SK-N-SH (cell line): Measurements from ENCODE around the gene KRTAP10-2. TPM values are rescaled to one million over a fixed set of nuclear protein-coding genes. Genes with fewer than 3 reads are reported as not detected.

Experiments used
- CTCF ChIA-PET: fragments of 300-600, 350-600 bp; formaldehyde crosslinking; extraction: SDS; loops from one replicate; lab custom pipeline; 2021; lab: Yijun Ruan, JAX
- POLR2A ChIA-PET: fragments of 350-600 bp; sonication (Branson Sonifier 250); formaldehyde crosslinking; extraction: SDS; loops from one replicate; lab custom pipeline; 2020; ENCODE audit warnings: antibody characterized with exemption, inconsistent platforms; lab: Yijun Ruan, JAX
- DNase-seq: peaks from one replicate; pipeline ENCODE4 v3.0.0; 2012
- H2AFZ ChIP-seq: fragments of 200-600 bp; sonication (generic); 2 replicates; pipeline ENCODE4 v1.8.1; 2016; ENCODE audit warnings: antibody characterized with exemption, mild to moderate bottlenecking, low read depth
- H3F3A ChIP-seq: fragments of 200-600 bp; sonication (generic); replicated peaks from 2 replicates; pipeline ENCODE3; 2016; ENCODE audit warnings: antibody characterized with exemption, mild to moderate bottlenecking; ENCODE audit not compliant: insufficient read depth
- H3K27ac ChIP-seq, 2 experiments: fragments of 200-500 bp in 1 of 2; fragments of 200-600 bp in 1 of 2; sonication (Bioruptor generic) in 1 of 2; sonication (generic), shearing (Covaris generic) in 1 of 2; 2 replicates each; pipeline versions ENCODE4 v1.5.1 to v1.6.1; 2014 to 2016; ENCODE audit warnings: low read depth in 2 of 2, inconsistent platforms in 1 of 2, low read length in 1 of 2, mild to moderate bottlenecking in 1 of 2, mixed read lengths in 1 of 2
- H3K27me3 ChIP-seq: fragments of 200-600 bp; sonication (generic), shearing (Covaris generic); 2 replicates; pipeline ENCODE4 v1.6.1; 2016; ENCODE audit warnings: mixed run types; ENCODE audit not compliant: insufficient read depth
- H3K36me3 ChIP-seq, 2 experiments: fragments of 200-500 bp in 1 of 2; fragments of 200-600 bp in 1 of 2; sonication (Bioruptor generic) in 1 of 2; sonication (generic) in 1 of 2; replicated peaks in 1 of 2; 2 replicates each; pipeline versions ENCODE3 to v1.5.1; 2014 to 2016; ENCODE audit warnings: low read length in 1 of 2, mild to moderate bottlenecking in 1 of 2; ENCODE audit not compliant: insufficient read depth in 2 of 2, control insufficient read depth in 1 of 2
- H3K4me1 ChIP-seq, 2 experiments: fragments of 200-500 bp in 1 of 2; fragments of 200-600 bp in 1 of 2; sonication (Bioruptor generic) in 1 of 2; sonication (generic), shearing (Covaris generic) in 1 of 2; 2 replicates each; pipeline versions ENCODE4 v1.5.1 to v1.6.1; 2014 to 2016; ENCODE audit warnings: low read depth in 1 of 2, low read length in 1 of 2, mixed run types in 1 of 2; ENCODE audit not compliant: insufficient read depth in 2 of 2, control insufficient read depth in 1 of 2
- H3K4me2 ChIP-seq: fragments of 200-600 bp; sonication (generic), shearing (Covaris generic); 2 replicates; pipeline ENCODE4 v1.6.1; 2017; ENCODE audit warnings: mixed run types
- H3K4me3 ChIP-seq, 2 experiments: fragments of 200-500 bp in 1 of 2; fragments of 200-600 bp in 1 of 2; sonication (Bioruptor generic) in 1 of 2; sonication (generic), shearing (Covaris generic) in 1 of 2; 2 replicates each; pipeline versions ENCODE4 v1.5.1 to v1.8.1; 2014 to 2016; ENCODE audit warnings: low read depth in 2 of 2, inconsistent platforms in 1 of 2, low read length in 1 of 2, mild to moderate bottlenecking in 1 of 2, mixed read lengths in 1 of 2, moderate library complexity in 1 of 2
- H3K79me2 ChIP-seq: fragments of 200-600 bp; sonication (generic); 2 replicates; pipeline ENCODE4 v1.8.1; 2017; ENCODE audit warnings: mild to moderate bottlenecking; ENCODE audit not compliant: insufficient read depth
- H3K9ac ChIP-seq: fragments of 200-600 bp; sonication (generic); 2 replicates; pipeline ENCODE4 v1.6.1; 2017; ENCODE audit warnings: mixed run types
- H3K9me2 ChIP-seq: fragments of 200-600 bp; sonication (generic); 2 replicates; pipeline ENCODE4 v1.6.1; 2017; ENCODE audit warnings: mixed run types
- H3K9me3 ChIP-seq: fragments of 200-600 bp; sonication (generic); 2 replicates; pipeline ENCODE4 v1.6.1; 2017; ENCODE audit warnings: mixed run types, mild to moderate bottlenecking, moderate library complexity
- H4K20me1 ChIP-seq: fragments of 200-600 bp; sonication (generic); 2 replicates; pipeline ENCODE4 v1.6.1; 2017; ENCODE audit warnings: mild to moderate bottlenecking, mixed run types; ENCODE audit not compliant: insufficient read depth
- CHD2 ChIP-seq: fragments of 150-350 bp; IDR thresholded peaks from 2 replicates; pipeline ENCODE4 v1.6.1; 2018; ENCODE audit warnings: low read length; ENCODE audit not compliant: partially characterized antibody
- EZH2phosphoT487 ChIP-seq: fragments of 200-600 bp; sonication (generic); IDR thresholded peaks from 2 replicates; pipeline ENCODE4 v1.6.1; 2017; ENCODE audit warnings: low read depth, mixed run types, mild to moderate bottlenecking, antibody characterized with exemption, moderate library complexity, borderline replicate concordance
- FOSL2 ChIP-seq: IDR thresholded peaks from 2 replicates; pipeline ENCODE4 v1.4.0; 2012; ENCODE audit warnings: low read depth, mild to moderate bottlenecking, moderate library complexity, borderline replicate concordance
- FOXJ3 ChIP-seq: sonication (generic); formaldehyde crosslinking; IDR thresholded peaks from 2 replicates; pipeline ENCODE4 v1.5.1; 2020; ENCODE audit warnings: mild to moderate bottlenecking, missing genetic modification reagents
- FOXM1 ChIP-seq: IDR thresholded peaks from 2 replicates; pipeline ENCODE4 v1.4.0; 2012; ENCODE audit warnings: low read depth, mild to moderate bottlenecking
- JUND ChIP-seq: IDR thresholded peaks from 2 replicates; pipeline ENCODE4 v1.4.0; 2012
- NFIC ChIP-seq: IDR thresholded peaks from 2 replicates; pipeline ENCODE4 v1.4.0; 2012; ENCODE audit warnings: borderline replicate concordance
- NRF1 ChIP-seq: IDR thresholded peaks from 2 replicates; pipeline ENCODE4 v1.6.1; 2012; ENCODE audit warnings: low read depth, mild to moderate bottlenecking, low read length
- RAD21 ChIP-seq: IDR thresholded peaks from 2 replicates; pipeline ENCODE4 v1.6.1; 2012; ENCODE audit warnings: mild to moderate bottlenecking, low read length
- RCOR1 ChIP-seq: fragments of 150-350 bp; IDR thresholded peaks from 2 replicates; pipeline ENCODE4 v1.6.1; 2017; ENCODE audit warnings: antibody characterized with exemption, low read length
- RXRA ChIP-seq: IDR thresholded peaks from 2 replicates; pipeline ENCODE4 v1.4.0; 2012; ENCODE audit warnings: low read depth, mild to moderate bottlenecking, borderline replicate concordance
- SIN3A ChIP-seq: IDR thresholded peaks from 2 replicates; pipeline ENCODE4 v1.6.1; 2012; ENCODE audit warnings: low read depth, mild to moderate bottlenecking, low read length, moderate library complexity, borderline replicate concordance
- SMC3 ChIP-seq: IDR thresholded peaks from 2 replicates; pipeline ENCODE4 v1.6.1; 2012; ENCODE audit warnings: low read depth, low read length, improper control_type of control experiment
- TCF12 ChIP-seq: IDR thresholded peaks from 2 replicates; pipeline ENCODE4 v1.4.0; 2012
- TEAD4 ChIP-seq: IDR thresholded peaks from 2 replicates; pipeline ENCODE4 v1.4.0; 2012; ENCODE audit warnings: mild to moderate bottlenecking, borderline replicate concordance; ENCODE audit not compliant: insufficient read depth
- YY1 ChIP-seq: IDR thresholded peaks from 2 replicates; pipeline ENCODE4 v1.4.0; 2012; ENCODE audit warnings: low read depth, mild to moderate bottlenecking
- WGBS: methylation state at CpG from one replicate; pipeline ENCODE4 v1.1.6; 2017; ENCODE audit warnings: low lambda C conversion rate; 5-methylcytosine and 5-hydroxymethylcytosine counted together
- polyA plus RNA-seq, 3 experiments: library from polyadenylated mRNA; depleted of rRNA; stranded (reverse); fragments of >200 nt; gene quantifications; 2 replicates each; pipeline ENCODE4 v1.2.3, GENCODE V29; 2012
- TF ChIP-seq, protein P1 (sequence below): IDR thresholded peaks from 2 replicates; pipeline ENCODE4; 2012
- TF ChIP-seq, protein P2 (sequence below): fragments of 200-600 bp; sonication (generic); IDR thresholded peaks from 2 replicates; pipeline ENCODE4 v1.6.1; 2017; ENCODE audit warnings: antibody characterized with exemption, mild to moderate bottlenecking, moderate library complexity

The KRTAP10-2 gene
- polyA plus RNA-seq, 1 of the 3 experiments (the other 2 are of a cell fraction), result not detected

DNA sequence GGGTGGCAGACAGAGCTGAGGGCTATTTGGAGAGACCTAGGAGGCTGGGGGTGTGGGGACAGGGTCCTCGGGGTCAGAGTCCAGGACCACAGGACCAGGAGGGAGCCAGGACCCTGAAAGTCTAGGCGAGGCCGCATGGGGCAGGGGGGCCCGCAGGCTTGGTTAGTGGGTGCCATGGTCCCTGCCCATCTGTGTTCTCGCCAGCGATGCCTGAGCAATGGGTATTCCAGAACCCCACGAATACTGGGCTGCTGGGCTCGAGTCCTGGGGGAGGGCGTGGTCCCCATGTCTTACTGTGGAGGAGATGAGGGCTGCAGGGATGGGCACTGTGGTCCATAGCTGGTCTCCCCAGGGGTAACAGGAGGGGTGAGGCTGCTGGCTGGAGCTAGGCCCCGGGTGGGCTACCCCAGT is 39.0 kb upstream of the KRTAP10-2 start:
- Histone ChIP-seq H2AFZ (no peak overlapping the region), H3K4me3 (no peak overlapping the region), H3K9me2 (no peaks in the 10 kb centered on the region), H3K9me3 (no peaks in the 10 kb centered on the region), H3K36me3 (no peaks in the 10 kb centered on the region), H3F3A (no peaks in the 10 kb centered on the region), H3K27ac (no peak overlapping the region), H3K79me2 (no peaks in the 10 kb centered on the region), H3K9ac (no peak overlapping the region), H3K27me3 (peaks cover 8% of the 10 kb centered on the region), H4K20me1 (no peaks in the 10 kb centered on the region), H3K4me1 (peaks cover 0 to 2% of the 10 kb centered on the region in 2 experiments; a peak in 1 of 4 replicates), H3K4me2 (no peak overlapping the region)
- 41% methylated on average over 4 of the region's 10 CpGs for WGBS
- DNase-seq, result no peak
- ChIA-PET POLR2A (no interaction called here), CTCF (no interaction called here)
- TF ChIP-seq, protein P1, sequence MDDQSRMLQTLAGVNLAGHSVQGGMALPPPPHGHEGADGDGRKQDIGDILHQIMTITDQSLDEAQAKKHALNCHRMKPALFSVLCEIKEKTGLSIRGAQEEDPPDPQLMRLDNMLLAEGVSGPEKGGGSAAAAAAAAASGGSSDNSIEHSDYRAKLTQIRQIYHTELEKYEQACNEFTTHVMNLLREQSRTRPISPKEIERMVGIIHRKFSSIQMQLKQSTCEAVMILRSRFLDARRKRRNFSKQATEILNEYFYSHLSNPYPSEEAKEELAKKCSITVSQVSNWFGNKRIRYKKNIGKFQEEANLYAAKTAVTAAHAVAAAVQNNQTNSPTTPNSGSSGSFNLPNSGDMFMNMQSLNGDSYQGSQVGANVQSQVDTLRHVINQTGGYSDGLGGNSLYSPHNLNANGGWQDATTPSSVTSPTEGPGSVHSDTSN, result no peak
- TF ChIP-seq FOXJ3, result no peak
- no peak for TF ChIP-seq FOXM1
- TF ChIP-seq JUND, result no peak
- TF ChIP-seq NFIC, result no peak

DNA sequence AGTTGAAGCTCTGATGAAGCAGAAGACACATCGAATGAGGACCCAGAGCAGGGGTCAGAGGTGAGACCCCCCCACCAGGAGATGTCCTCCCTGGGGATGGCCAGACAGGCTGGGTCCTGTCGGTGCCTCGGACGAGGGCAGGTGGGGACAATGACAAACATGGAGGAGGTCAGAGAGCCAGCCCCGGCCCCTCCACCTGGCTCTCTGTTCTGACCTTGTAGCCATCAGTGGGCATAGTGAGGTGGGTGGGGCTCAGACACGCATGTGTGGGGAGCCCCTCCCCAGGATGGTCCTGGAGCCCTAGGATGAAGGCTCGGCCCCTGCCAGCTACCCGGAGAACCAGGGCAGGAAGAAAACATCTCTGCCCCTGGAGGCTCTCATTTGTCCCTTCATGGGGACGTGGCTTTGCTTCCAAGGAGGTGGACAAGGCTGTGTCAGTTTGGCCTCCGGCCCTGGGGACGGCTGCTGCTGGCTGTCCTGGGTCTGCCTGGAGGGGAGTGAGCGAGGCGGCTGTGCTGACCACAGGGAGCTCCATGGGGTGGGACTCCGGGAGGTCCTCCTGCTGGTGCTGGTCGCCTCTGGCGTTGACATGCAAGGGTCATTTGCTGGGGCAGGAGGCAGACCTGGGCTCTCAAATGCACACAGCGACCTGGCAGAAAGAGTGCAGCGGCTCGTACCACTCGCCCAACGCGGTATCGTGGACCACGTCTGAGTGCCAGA is 38.4 kb upstream of the KRTAP10-2 start:
- no peak overlapping the region for H3K9ac ChIP-seq
- H3K4me1 ChIP-seq, result peaks cover 0 to 2% of the 10 kb centered on the region in 2 experiments; a peak in 1 of 4 replicates
- H3K9me2 ChIP-seq, result no peaks in the 10 kb centered on the region
- no peaks in the 10 kb centered on the region for H3K9me3 ChIP-seq
- H2AFZ ChIP-seq, result no peak overlapping the region
- no peak overlapping the region for H3K4me3 ChIP-seq
- 17% methylated on average over 15 of the region's 24 CpGs for WGBS
- no peak for TF ChIP-seq SIN3A
- TF ChIP-seq FOXM1, result no peak
- TF ChIP-seq FOSL2, result no peak
- no peak for TF ChIP-seq YY1
- TF ChIP-seq NFIC, result no peak
- no peak for TF ChIP-seq EZH2phosphoT487
- no peak for TF ChIP-seq FOXJ3
- no peak for TF ChIP-seq TCF12
- TF ChIP-seq, protein P2, sequence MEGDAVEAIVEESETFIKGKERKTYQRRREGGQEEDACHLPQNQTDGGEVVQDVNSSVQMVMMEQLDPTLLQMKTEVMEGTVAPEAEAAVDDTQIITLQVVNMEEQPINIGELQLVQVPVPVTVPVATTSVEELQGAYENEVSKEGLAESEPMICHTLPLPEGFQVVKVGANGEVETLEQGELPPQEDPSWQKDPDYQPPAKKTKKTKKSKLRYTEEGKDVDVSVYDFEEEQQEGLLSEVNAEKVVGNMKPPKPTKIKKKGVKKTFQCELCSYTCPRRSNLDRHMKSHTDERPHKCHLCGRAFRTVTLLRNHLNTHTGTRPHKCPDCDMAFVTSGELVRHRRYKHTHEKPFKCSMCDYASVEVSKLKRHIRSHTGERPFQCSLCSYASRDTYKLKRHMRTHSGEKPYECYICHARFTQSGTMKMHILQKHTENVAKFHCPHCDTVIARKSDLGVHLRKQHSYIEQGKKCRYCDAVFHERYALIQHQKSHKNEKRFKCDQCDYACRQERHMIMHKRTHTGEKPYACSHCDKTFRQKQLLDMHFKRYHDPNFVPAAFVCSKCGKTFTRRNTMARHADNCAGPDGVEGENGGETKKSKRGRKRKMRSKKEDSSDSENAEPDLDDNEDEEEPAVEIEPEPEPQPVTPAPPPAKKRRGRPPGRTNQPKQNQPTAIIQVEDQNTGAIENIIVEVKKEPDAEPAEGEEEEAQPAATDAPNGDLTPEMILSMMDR, result no peak
- no peak for TF ChIP-seq SMC3
- TF ChIP-seq CHD2, result no peak
- TF ChIP-seq JUND, result no peak
- TF ChIP-seq RXRA, result no peak
- no peak for TF ChIP-seq NRF1
- no peak for TF ChIP-seq RCOR1
- no peak for TF ChIP-seq TEAD4
- no peak for TF ChIP-seq RAD21
- H3F3A ChIP-seq, result no peaks in the 10 kb centered on the region
- POLR2A ChIA-PET, result no interaction called here
- no peak overlapping the region for H3K27ac ChIP-seq
- DNase-seq, result no peak
- CTCF ChIA-PET, result interaction anchor here (0.6 kb wide), 1 partner anchor 72 kb away, joined by 3 read pairs; no protein-coding TSS in a partner anchor
- peaks cover 8% of the 10 kb centered on the region for H3K27me3 ChIP-seq
- H3K4me2 ChIP-seq, result no peak overlapping the region
- no peaks in the 10 kb centered on the region for H3K36me3 ChIP-seq
- H3K79me2 ChIP-seq, result no peaks in the 10 kb centered on the region
- no peaks in the 10 kb centered on the region for H4K20me1 ChIP-seq
